Measurements from ENCODE around the gene OSCAR. TPM values are rescaled to one million over a fixed set of nuclear protein-coding genes. Genes with fewer than 3 reads are reported as not detected.

The OSCAR gene
- total RNA-seq, 2 donors from 2014 or later: 2.4 TPM; not detected in 1

DNA sequence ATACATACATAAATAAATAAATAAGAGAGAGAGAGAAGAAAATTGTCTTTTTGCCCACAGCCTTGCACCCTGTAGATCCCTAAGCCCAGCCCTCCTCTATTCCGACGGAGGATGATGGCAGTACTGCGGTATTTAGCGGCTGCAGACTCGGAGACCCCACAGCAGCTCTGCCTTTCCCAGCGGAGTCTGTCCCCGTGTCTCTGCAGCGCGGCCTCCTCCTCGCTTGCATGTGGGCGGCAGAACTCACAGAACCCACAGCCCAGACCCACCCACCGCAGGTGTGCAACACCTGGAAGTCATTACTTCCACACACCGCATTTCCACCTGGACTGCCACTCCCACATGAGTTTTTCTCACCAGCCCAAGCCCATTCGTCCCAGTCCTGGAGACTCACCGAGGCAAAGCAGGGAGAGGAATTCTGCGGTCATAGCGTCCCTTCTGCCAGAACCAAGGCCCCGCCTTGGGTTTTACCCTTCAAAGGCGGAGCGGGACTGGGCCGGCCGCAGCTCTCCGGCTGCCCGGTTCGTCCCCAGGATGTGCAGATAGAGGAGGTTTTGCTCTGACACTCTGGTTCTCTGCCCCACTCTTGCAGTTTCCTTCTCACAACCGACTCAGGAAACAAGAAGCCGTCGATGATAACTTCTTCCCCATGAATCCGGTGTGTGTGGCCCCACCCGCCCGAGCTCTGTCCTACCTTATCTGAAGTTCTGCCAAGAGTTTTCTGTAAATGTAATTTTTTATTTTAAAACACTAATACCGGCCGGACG, 37.1 kb downstream of the OSCAR start, which contains the start of gene VSTM1:
Gene VSTM1, minus strand, starts transcription at position 548 of the 767 bp plus-strand sequence. Its CDS starts 120 bp downstream, at position 428.
- Histone ChIP-seq H3K36me3 (no peaks in the 10 kb centered on the region), H3K4me3 (no peak within 1 kb of the TSS), H3K4me1 (no peaks in the 10 kb centered on the region), H3K27ac (no peak within 1 kb of the TSS), H3K27me3 (no peaks in the 10 kb centered on the region), H3K9me3 (no peaks in the 10 kb centered on the region)
- TF ChIP-seq, protein P1, sequence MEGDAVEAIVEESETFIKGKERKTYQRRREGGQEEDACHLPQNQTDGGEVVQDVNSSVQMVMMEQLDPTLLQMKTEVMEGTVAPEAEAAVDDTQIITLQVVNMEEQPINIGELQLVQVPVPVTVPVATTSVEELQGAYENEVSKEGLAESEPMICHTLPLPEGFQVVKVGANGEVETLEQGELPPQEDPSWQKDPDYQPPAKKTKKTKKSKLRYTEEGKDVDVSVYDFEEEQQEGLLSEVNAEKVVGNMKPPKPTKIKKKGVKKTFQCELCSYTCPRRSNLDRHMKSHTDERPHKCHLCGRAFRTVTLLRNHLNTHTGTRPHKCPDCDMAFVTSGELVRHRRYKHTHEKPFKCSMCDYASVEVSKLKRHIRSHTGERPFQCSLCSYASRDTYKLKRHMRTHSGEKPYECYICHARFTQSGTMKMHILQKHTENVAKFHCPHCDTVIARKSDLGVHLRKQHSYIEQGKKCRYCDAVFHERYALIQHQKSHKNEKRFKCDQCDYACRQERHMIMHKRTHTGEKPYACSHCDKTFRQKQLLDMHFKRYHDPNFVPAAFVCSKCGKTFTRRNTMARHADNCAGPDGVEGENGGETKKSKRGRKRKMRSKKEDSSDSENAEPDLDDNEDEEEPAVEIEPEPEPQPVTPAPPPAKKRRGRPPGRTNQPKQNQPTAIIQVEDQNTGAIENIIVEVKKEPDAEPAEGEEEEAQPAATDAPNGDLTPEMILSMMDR (IDR thresholded peaks at IDR 0.05): no peak
- no peak for DNase-seq (ENCODE audit: low spot score)

DNA sequence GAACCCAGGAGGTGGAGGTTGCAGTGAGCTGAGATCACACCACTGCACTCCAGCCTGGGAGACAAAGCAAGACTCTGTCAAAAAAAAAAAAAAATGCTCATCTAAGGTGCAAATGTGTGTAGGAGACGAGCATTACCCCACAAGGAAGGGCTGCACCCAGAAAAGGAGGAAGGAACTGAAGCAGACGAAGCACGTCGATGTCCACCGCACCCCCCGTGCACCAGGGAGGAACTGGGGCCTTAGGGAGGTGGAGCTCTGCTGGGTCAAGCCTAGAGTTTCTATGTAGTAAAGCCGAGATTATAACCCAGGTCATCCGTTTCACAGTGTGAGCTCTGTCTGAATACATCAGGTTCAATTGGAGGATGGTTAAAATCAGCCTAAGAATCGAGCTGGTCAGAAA, 38.0 kb downstream of the OSCAR start:
- no peaks in the 10 kb centered on the region for H3K36me3 ChIP-seq
- H3K4me3 ChIP-seq: no peak overlapping the region
- DNase-seq (ENCODE audit: low spot score): no peak
- H3K9me3 ChIP-seq: no peaks in the 10 kb centered on the region
- no peak overlapping the region for H3K27ac ChIP-seq
- no peaks in the 10 kb centered on the region for H3K4me1 ChIP-seq
- TF ChIP-seq, protein P1 (IDR thresholded peaks at IDR 0.05): no peak
- H3K27me3 ChIP-seq: no peaks in the 10 kb centered on the region

DNA sequence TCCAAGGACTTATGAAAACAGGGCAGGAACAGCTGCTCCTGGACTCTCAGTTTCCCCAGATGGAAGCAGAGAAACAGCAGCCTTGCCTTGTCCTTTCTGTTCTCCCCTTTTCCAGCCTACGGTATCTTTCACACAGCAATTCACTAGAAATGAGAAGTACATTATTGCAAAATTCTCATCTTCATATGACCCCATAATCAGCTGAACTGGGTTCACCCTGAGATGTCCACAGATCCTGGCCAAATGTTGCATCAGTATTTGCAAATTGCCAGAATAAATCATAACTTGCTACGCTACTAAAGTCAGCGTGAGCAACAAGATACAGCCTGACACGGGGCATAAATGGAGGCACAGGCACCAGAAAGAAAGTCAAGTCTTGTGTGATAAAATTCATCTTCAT, 53.0 kb downstream of the OSCAR start:
- TF ChIP-seq, protein P1 (IDR thresholded peaks at IDR 0.05): no peak
- Histone ChIP-seq H3K9me3 (no peaks in the 10 kb centered on the region), H3K36me3 (no peaks in the 10 kb centered on the region), H3K4me1 (no peaks in the 10 kb centered on the region), H3K4me3 (no peak overlapping the region), H3K27ac (no peak overlapping the region), H3K27me3 (no peaks in the 10 kb centered on the region)
- DNase-seq (ENCODE audit: low spot score): no peak

DNA sequence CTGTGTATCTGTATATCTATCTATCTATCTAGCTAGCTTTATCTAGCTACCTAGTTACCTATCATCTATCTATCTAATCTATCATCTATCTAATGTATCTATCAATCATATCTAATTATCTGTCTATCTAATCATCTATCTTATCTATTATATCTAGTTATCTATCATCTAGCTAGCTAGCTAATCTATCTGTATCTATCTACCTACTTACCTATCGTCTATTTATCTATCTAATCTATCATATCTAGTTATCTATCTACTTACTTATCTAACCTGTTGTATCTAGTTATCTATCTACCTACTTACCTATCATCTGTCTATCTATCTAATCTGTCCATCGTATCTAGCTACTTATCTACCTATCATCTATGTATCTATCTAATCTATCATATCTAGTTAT, 54.8 kb downstream of the OSCAR start:
- no peak for DNase-seq (ENCODE audit: low spot score)
- no peak overlapping the region for H3K4me3 ChIP-seq
- H3K27ac ChIP-seq: no peak overlapping the region
- no peaks in the 10 kb centered on the region for H3K36me3 ChIP-seq
- no peaks in the 10 kb centered on the region for H3K9me3 ChIP-seq
- H3K27me3 ChIP-seq: no peaks in the 10 kb centered on the region
- H3K4me1 ChIP-seq: no peaks in the 10 kb centered on the region
- TF ChIP-seq, protein P1 (IDR thresholded peaks at IDR 0.05): no peak

Other genes with a start within 250 kb of the OSCAR start
- gene MYADM, start 232.9 kb downstream of the OSCAR start, total RNA-seq: 100 to 1,000 TPM; 117 to 150 TPM
- gene PRKCG, start 218.6 kb downstream of the OSCAR start, total RNA-seq: not detected
- gene CACNG7, start 191.5 kb downstream of the OSCAR start, total RNA-seq: not detected
- under 1 TPM; 0.04 to 0.24 TPM for gene CACNG8, start 137.9 kb downstream of the OSCAR start, total RNA-seq
- under 1 TPM in 1 of 2 donors, not detected in 1; 0.31 TPM for gene CACNG6, start 109.2 kb downstream of the OSCAR start, total RNA-seq
- gene VSTM1, start 36.9 kb downstream of the OSCAR start, total RNA-seq: not detected
- gene TARM1, start 19.4 kb downstream of the OSCAR start, total RNA-seq: not detected
- 100 to 1,000 TPM in 1 of 2 donors, 10 to 100 TPM in 1; 51.3 to 108 TPM for gene NDUFA3, start 2.1 kb upstream of the OSCAR start, total RNA-seq
- gene TFPT, start 14.9 kb upstream of the OSCAR start, total RNA-seq: 10 to 100 TPM; 10.2 to 19.6 TPM
- 10 to 100 TPM; 26.1 to 46.2 TPM for gene PRPF31, start 15.0 kb upstream of the OSCAR start, total RNA-seq
- 10 to 100 TPM; 12.0 to 16.9 TPM for gene CNOT3, start 37.0 kb upstream of the OSCAR start, total RNA-seq
- 10 to 100 TPM in 1 of 2 donors, 1 to 10 TPM in 1; 6.3 to 10.0 TPM for gene LENG1, start 58.9 kb upstream of the OSCAR start, total RNA-seq
- gene TMC4, start 72.4 kb upstream of the OSCAR start, total RNA-seq: 1 to 10 TPM; 1.7 to 2.8 TPM
- 10 to 100 TPM; 27.0 to 37.0 TPM for gene MBOAT7, start 88.8 kb upstream of the OSCAR start, total RNA-seq
- 10 to 100 TPM; 36.7 to 37.0 TPM for gene TSEN34, start 90.5 kb upstream of the OSCAR start, total RNA-seq
- gene RPS9, start 100.1 kb upstream of the OSCAR start, total RNA-seq: 1,000 to 10,000 TPM; 1,068 to 1,279 TPM
- 1 to 10 TPM; 2.0 to 8.8 TPM for gene LILRB3, start 122.2 kb upstream of the OSCAR start, total RNA-seq
- 1 to 10 TPM in 1 of 2 donors, not detected in 1; 1.7 TPM for gene LILRA6, start 142.0 kb upstream of the OSCAR start, total RNA-seq
- gene LILRB5, start 156.5 kb upstream of the OSCAR start, total RNA-seq: 10 to 100 TPM in 1 of 2 donors, 1 to 10 TPM in 1; 2.6 to 12.0 TPM
- gene LILRB2, start 180.3 kb upstream of the OSCAR start, total RNA-seq: 1 to 10 TPM; 1.1 to 3.4 TPM
- 1 to 10 TPM in 1 of 2 donors, under 1 TPM in 1; 0.93 to 3.6 TPM for gene LILRA5, start 212.4 kb upstream of the OSCAR start, total RNA-seq
- gene LILRA4, start 238.4 kb upstream of the OSCAR start, total RNA-seq: not detected

Measured in right atrium auricular region (tissue), 2 donors.